ENCODE results near the gene HGFAC. TPM values are rescaled to one million over a fixed set of nuclear protein-coding genes. Genes with fewer than 3 reads are reported as not detected.

Gene HGFAC
- total RNA-seq, 1 experiment from 2014 or later, result 0.20 TPM

GRCh38 chr4:3442460-3442958, 741 bp downstream of the HGFAC start:
- H3K27ac Mint-ChIP-seq, result no peak overlapping the region
- H3K9me3 Mint-ChIP-seq, result no peaks in the 10 kb centered on the region
- TF ChIP-seq KAT7 (CRISPR knock-in tag; IDR thresholded peaks at IDR 0.05; ENCODE audit: borderline replicate concordance) (no peak), SMAD4 (CRISPR knock-in tag; IDR thresholded peaks at IDR 0.05) (no peak), MAX (CRISPR knock-in tag; IDR thresholded peaks at IDR 0.05) (no peak), ERG (CRISPR knock-in tag; IDR thresholded peaks at IDR 0.05) (no peak), FOXJ3 (CRISPR knock-in tag; IDR thresholded peaks at IDR 0.05; ENCODE audit: borderline replicate concordance) (no peak), TEAD1 (CRISPR knock-in tag; IDR thresholded peaks at IDR 0.05) (no peak), ZNF317 (CRISPR knock-in tag; IDR thresholded peaks at IDR 0.05; ENCODE audit: borderline replicate concordance, low read depth) (no peak), RELA (CRISPR knock-in tag; IDR thresholded peaks at IDR 0.05; ENCODE audit: borderline replicate concordance) (no peak), ZNF138 (CRISPR knock-in tag; conservative IDR thresholded peaks at IDR 0.05) (no peak), ZNF232 (CRISPR knock-in tag; IDR thresholded peaks at IDR 0.05) (no peak), CREM (CRISPR knock-in tag; IDR thresholded peaks at IDR 0.05) (no peak), ZNF416 (CRISPR knock-in tag; IDR thresholded peaks at IDR 0.05) (no peak), PRDM15 (CRISPR knock-in tag; IDR thresholded peaks at IDR 0.05) (no peak), STAT6 (CRISPR knock-in tag; conservative IDR thresholded peaks at IDR 0.05; ENCODE audit: low read depth) (no peak)
- TF ChIP-seq, protein P1, sequence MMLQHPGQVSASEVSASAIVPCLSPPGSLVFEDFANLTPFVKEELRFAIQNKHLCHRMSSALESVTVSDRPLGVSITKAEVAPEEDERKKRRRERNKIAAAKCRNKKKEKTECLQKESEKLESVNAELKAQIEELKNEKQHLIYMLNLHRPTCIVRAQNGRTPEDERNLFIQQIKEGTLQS (CRISPR knock-in tag; conservative IDR thresholded peaks at IDR 0.05), result no peak
- TF ChIP-seq, protein P2, sequence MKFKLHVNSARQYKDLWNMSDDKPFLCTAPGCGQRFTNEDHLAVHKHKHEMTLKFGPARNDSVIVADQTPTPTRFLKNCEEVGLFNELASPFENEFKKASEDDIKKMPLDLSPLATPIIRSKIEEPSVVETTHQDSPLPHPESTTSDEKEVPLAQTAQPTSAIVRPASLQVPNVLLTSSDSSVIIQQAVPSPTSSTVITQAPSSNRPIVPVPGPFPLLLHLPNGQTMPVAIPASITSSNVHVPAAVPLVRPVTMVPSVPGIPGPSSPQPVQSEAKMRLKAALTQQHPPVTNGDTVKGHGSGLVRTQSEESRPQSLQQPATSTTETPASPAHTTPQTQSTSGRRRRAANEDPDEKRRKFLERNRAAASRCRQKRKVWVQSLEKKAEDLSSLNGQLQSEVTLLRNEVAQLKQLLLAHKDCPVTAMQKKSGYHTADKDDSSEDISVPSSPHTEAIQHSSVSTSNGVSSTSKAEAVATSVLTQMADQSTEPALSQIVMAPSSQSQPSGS (CRISPR knock-in tag; IDR thresholded peaks at IDR 0.05; ENCODE audit: borderline replicate concordance, low read depth), result no peak
- TF ChIP-seq, protein P3, sequence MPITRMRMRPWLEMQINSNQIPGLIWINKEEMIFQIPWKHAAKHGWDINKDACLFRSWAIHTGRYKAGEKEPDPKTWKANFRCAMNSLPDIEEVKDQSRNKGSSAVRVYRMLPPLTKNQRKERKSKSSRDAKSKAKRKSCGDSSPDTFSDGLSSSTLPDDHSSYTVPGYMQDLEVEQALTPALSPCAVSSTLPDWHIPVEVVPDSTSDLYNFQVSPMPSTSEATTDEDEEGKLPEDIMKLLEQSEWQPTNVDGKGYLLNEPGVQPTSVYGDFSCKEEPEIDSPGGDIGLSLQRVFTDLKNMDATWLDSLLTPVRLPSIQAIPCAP (CRISPR knock-in tag; IDR thresholded peaks at IDR 0.05), result no peak
- TF ChIP-seq, protein P4, sequence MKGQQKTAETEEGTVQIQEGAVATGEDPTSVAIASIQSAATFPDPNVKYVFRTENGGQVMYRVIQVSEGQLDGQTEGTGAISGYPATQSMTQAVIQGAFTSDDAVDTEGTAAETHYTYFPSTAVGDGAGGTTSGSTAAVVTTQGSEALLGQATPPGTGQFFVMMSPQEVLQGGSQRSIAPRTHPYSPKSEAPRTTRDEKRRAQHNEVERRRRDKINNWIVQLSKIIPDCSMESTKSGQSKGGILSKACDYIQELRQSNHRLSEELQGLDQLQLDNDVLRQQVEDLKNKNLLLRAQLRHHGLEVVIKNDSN (CRISPR knock-in tag; IDR thresholded peaks at IDR 0.05), result no peak
- ChIA-PET CTCF (interaction anchor here (0.6 to 5.0 kb wide), 11 partner anchors 28 to 201 kb away, joined by 3 to 42 read pairs (median 6); no protein-coding TSS in a partner anchor), POLR2A (no interaction called here)
- DNase-seq (ENCODE audit: low spot score) (no peak), ATAC-seq (no peak)
- no peaks in the 10 kb centered on the region for H3K4me1 Mint-ChIP-seq
- no peaks in the 10 kb centered on the region for H3K36me3 Mint-ChIP-seq
- no peaks in the 10 kb centered on the region for H3K27me3 Mint-ChIP-seq (ENCODE audit: low read depth)
- no peak overlapping the region for H3K4me3 Mint-ChIP-seq

Data from WTC11 (cell line).